HepG2 (cell line): ENCODE results near the gene APOL4. TPM values are rescaled to one million over a fixed set of nuclear protein-coding genes. Genes with fewer than 3 reads are reported as not detected.

Experiments
- ASH2L ChIP-seq: fragments of 300-600, 200-600 bp; sonication (generic); IDR thresholded peaks from 2 replicates; pipeline ENCODE4 v1.7.0; 2017; ENCODE audit warnings: low read depth, mild to moderate bottlenecking, moderate library complexity, mixed read lengths, low read length; ENCODE audit not compliant: insufficient read length
- FLYWCH1 ChIP-seq: sonication (generic); formaldehyde crosslinking; IDR thresholded peaks from 2 replicates; pipeline ENCODE4 v1.8.1; 2023; ENCODE audit warnings: mild to moderate bottlenecking, missing genetic modification reagents
- FOXC1 ChIP-seq: sonication (generic); formaldehyde crosslinking; IDR thresholded peaks from 2 replicates; pipeline ENCODE4 v1.8.0; 2022; ENCODE audit warnings: mild to moderate bottlenecking, missing genetic modification reagents, borderline replicate concordance
- HNF4G ChIP-seq, 2 experiments: sonication (generic) in 1 of 2; formaldehyde crosslinking in 1 of 2; IDR thresholded peaks; 2 replicates each; pipeline versions ENCODE4 v1.4.0 to v1.6.1; 2011 to 2020; ENCODE audit warnings: borderline replicate concordance in 2 of 2, low read depth in 2 of 2, mild to moderate bottlenecking in 2 of 2, low read length in 1 of 2, missing genetic modification reagents in 1 of 2, moderate library complexity in 1 of 2
- NCOA5 ChIP-seq: sonication (generic); formaldehyde crosslinking; IDR thresholded peaks from 2 replicates; pipeline ENCODE4 v1.4.0; 2020; ENCODE audit warnings: missing genetic modification reagents
- ZC3H4 ChIP-seq: sonication (generic); formaldehyde crosslinking; IDR thresholded peaks from 2 replicates; pipeline ENCODE4 v1.4.0; 2020; ENCODE audit warnings: missing genetic modification reagents, borderline replicate concordance
- ZNF207 ChIP-seq: fragments of 450-650 bp; IDR thresholded peaks from 2 replicates; pipeline ENCODE4 v1.6.1; 2016; ENCODE audit warnings: antibody characterized with exemption, borderline replicate concordance
- ZZZ3 ChIP-seq: sonication (generic); formaldehyde crosslinking; IDR thresholded peaks from 2 replicates; pipeline ENCODE4 v1.4.0; 2020; ENCODE audit warnings: missing genetic modification reagents, mild to moderate bottlenecking, borderline replicate concordance
- polyA plus RNA-seq, 8 experiments: library from polyadenylated mRNA; depleted of rRNA in 3 of 8; stranded (reverse) in 7 of 8; unstranded in 1 of 8; fragments of >200 nt; fragmentation: Illumina TruSeq in 4 of 8; extraction: Trizol in 4 of 8; gene quantifications; 2 replicates each; pipeline versions ENCODE4 v1.2.1 to v1.2.3, GENCODE V29; 2011 to 2016; ENCODE audit warnings: low read depth in 4 of 8, missing spikeins in 1 of 8, mixed read lengths in 1 of 8; ENCODE audit not compliant: insufficient read depth in 1 of 8
- total RNA-seq, 5 experiments: library from RNA; depleted of rRNA; stranded (reverse); fragments of >200 nt; fragmentation: Illumina TruSeq; extraction: Trizol; gene quantifications; 2 replicates each; pipeline ENCODE4 v1.2.3, GENCODE V29; 2016; ENCODE audit warnings: low read depth in 1 of 5
- TF ChIP-seq, protein P1 (sequence below): IDR thresholded peaks from 2 replicates; pipeline ENCODE4 v1.4.0; 2020; ENCODE audit warnings: mild to moderate bottlenecking, missing genetic modification reagents
- TF ChIP-seq, protein P2 (sequence below): sonication (generic); formaldehyde crosslinking; IDR thresholded peaks from 2 replicates; pipeline ENCODE4 v1.4.0; 2020; ENCODE audit warnings: missing genetic modification reagents, low read depth, mild to moderate bottlenecking, borderline replicate concordance
- TF ChIP-seq, protein P3 (sequence below): sonication (generic); formaldehyde crosslinking; IDR thresholded peaks from 2 replicates; pipeline ENCODE4 v1.8.1; 2023; ENCODE audit warnings: mild to moderate bottlenecking, inconsistent platforms, moderate library complexity, missing genetic modification reagents, borderline replicate concordance

APOL4 gene
- total and polyA plus RNA-seq, 2 of the 13 experiments (the other 11 are each of a cell fraction or from before 2014, with no cell fraction given) = 0.77 to 2.8 TPM

DNA sequence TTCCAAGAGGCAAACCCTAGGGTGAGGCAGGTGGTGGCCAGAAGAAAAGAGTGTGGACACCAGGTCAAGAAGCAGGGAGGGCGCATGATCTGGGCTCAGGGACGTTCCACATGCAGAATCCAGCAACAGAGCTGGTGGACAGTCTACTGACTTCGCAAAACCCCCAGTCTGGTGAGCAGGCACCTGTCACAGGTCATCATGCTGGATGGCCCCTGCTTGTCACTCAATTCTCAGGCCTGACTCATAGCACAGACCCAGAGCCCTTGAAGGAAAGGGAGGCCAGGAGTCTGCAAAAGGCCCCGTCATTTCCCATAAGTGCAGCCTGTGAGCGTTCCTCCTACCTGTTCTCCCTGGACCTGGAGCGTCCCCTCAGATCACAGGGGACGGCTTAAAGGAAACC is 18.2 kb downstream of the APOL4 start (continued):
- TF ChIP-seq, protein P1, sequence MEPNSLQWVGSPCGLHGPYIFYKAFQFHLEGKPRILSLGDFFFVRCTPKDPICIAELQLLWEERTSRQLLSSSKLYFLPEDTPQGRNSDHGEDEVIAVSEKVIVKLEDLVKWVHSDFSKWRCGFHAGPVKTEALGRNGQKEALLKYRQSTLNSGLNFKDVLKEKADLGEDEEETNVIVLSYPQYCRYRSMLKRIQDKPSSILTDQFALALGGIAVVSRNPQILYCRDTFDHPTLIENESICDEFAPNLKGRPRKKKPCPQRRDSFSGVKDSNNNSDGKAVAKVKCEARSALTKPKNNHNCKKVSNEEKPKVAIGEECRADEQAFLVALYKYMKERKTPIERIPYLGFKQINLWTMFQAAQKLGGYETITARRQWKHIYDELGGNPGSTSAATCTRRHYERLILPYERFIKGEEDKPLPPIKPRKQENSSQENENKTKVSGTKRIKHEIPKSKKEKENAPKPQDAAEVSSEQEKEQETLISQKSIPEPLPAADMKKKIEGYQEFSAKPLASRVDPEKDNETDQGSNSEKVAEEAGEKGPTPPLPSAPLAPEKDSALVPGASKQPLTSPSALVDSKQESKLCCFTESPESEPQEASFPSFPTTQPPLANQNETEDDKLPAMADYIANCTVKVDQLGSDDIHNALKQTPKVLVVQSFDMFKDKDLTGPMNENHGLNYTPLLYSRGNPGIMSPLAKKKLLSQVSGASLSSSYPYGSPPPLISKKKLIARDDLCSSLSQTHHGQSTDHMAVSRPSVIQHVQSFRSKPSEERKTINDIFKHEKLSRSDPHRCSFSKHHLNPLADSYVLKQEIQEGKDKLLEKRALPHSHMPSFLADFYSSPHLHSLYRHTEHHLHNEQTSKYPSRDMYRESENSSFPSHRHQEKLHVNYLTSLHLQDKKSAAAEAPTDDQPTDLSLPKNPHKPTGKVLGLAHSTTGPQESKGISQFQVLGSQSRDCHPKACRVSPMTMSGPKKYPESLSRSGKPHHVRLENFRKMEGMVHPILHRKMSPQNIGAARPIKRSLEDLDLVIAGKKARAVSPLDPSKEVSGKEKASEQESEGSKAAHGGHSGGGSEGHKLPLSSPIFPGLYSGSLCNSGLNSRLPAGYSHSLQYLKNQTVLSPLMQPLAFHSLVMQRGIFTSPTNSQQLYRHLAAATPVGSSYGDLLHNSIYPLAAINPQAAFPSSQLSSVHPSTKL = no peak
- no peak for TF ChIP-seq ZNF207
- TF ChIP-seq FOXC1 (CRISPR knock-in tag) = no peak
- TF ChIP-seq, protein P2, sequence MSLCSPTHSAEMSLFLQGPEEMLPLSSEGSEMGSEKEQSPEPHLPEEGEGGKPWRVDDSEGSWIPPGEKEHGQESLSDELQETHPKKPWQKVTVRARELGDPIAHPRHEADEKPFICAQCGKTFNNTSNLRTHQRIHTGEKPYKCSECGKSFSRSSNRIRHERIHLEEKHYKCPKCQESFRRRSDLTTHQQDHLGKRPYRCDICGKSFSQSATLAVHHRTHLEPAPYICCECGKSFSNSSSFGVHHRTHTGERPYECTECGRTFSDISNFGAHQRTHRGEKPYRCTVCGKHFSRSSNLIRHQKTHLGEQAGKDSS (CRISPR knock-in tag) = no peak
- TF ChIP-seq ASH2L = no peak
- TF ChIP-seq, protein P3, sequence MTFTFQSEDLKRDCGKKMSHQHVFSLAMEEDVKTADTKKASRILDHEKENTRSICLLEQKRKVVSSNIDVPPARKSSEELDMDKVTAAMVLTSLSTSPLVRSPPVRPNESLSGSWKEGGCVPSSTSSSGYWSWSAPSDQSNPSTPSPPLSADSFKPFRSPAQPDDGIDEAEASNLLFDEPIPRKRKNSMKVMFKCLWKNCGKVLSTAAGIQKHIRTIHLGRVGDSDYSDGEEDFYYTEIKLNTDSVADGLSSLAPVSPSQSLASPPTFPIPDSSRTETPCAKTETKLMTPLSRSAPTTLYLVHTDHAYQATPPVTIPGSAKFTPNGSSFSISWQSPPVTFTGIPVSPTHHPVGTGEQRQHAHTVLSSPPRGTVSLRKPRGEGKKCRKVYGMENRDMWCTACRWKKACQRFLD (CRISPR knock-in tag) = no peak
- TF ChIP-seq FLYWCH1 (CRISPR knock-in tag) = no peak
- no peak for TF ChIP-seq ZZZ3 (CRISPR knock-in tag)
- TF ChIP-seq HNF4G (IDR thresholded peaks at IDR 0.05; ENCODE audit: borderline replicate concordance, low read depth, low read length) = no peak
- TF ChIP-seq HNF4G (CRISPR knock-in tag; IDR thresholded peaks at IDR 0.05; ENCODE audit: borderline replicate concordance, low read depth) = no peak
- no peak for TF ChIP-seq ZC3H4 (CRISPR knock-in tag)
- no peak for TF ChIP-seq NCOA5 (CRISPR knock-in tag)
